ENCODE results near the gene SPRR5. TPM values are rescaled to one million over a fixed set of nuclear protein-coding genes. Genes with fewer than 3 reads are reported as not detected.

SPRR5 gene, protein sequence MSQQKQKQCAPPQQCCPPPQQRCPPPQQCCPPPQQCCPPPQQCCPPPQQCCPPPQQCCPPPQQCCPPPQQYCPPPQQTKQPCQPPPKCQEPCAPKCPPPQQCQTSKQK
- polyA plus RNA-seq (2012; ENCODE audit: missing spikeins), result not detected

GRCh38 chr1:152946651-152947256 is at the start of gene SPRR5:
Gene SPRR5, plus strand, starts transcription at chr1:152947206. Its CDS starts 1,349 bp downstream, at chr1:152948555.
- TF ChIP-seq TAF1 (IDR thresholded peaks at IDR 0.05; ENCODE audit: borderline replicate concordance, low read depth, low read length) (no peak), POLR2A (IDR thresholded peaks at IDR 0.05; ENCODE audit: low read depth, low read length) (no peak), POLR2AphosphoS5 (IDR thresholded peaks at IDR 0.05; ENCODE audit: low read depth, low read length) (no peak)
- FAIRE-seq, result no peak
- DNase-seq (ENCODE audit: insufficient read length), result no peak

- DNase-seq (ENCODE audit: insufficient read length) (no peak), FAIRE-seq (no peak)
Observed at GRCh38 chr1:152899027-152899426, 48.0 kb upstream of the SPRR5 start.

DNA sequence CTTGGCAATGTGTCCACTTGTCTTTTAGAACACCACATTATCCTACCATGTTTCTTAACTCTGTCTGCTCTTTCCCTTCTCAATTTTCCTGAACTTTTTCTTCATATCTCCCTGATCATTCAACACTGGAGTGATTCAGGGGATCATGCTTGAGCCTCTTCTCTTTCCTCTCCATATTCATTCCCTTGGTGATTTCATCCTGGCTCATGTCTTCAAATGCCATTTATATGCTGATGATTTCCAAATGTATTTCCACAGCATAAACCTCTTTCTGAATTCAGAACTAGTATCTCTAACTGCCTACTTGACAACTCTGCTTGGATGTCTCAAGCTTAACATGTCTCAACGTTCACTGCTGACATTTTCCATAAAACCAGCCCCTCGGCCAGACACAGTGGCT is 47.1 kb upstream of the SPRR5 start:
- TF ChIP-seq POLR2A (IDR thresholded peaks at IDR 0.05; ENCODE audit: low read depth, low read length), result no peak
- no peak for TF ChIP-seq POLR2AphosphoS5 (IDR thresholded peaks at IDR 0.05; ENCODE audit: low read depth, low read length)
- no peak for TF ChIP-seq TAF1 (IDR thresholded peaks at IDR 0.05; ENCODE audit: borderline replicate concordance, low read depth, low read length)
- FAIRE-seq, result no peak

More at GRCh38 chr1:152899027-152899426, 48.0 kb upstream of the SPRR5 start:
- no peak for TF ChIP-seq POLR2AphosphoS5 (IDR thresholded peaks at IDR 0.05; ENCODE audit: low read depth, low read length)
- TF ChIP-seq TAF1 (IDR thresholded peaks at IDR 0.05; ENCODE audit: borderline replicate concordance, low read depth, low read length), result no peak
- no peak for TF ChIP-seq POLR2A (IDR thresholded peaks at IDR 0.05; ENCODE audit: low read depth, low read length)

DNA sequence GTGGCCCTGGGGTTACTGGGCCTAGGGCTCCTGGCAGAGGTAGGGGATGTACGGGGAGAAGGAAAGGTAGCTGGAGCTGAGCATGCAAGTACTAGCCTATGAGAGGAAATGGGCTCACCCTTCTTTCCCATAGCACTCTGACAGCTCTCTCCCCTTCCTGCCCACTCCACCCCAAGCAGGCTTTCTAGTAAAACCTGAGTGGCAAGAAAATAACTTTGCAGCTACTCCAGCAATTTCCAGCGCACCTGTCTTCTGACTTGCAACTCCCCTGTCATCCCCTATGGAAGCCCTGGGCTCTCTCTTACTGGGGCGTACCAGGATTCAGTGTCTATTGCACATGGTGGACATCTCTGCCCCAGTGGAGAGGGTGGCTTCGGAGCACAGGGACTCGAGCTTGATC is 45.4 kb upstream of the SPRR5 start:
- DNase-seq (ENCODE audit: insufficient read length) (no peak), FAIRE-seq (no peak)
- TF ChIP-seq POLR2A (IDR thresholded peaks at IDR 0.05; ENCODE audit: low read depth, low read length) (no peak), TAF1 (IDR thresholded peaks at IDR 0.05; ENCODE audit: borderline replicate concordance, low read depth, low read length) (no peak), POLR2AphosphoS5 (IDR thresholded peaks at IDR 0.05; ENCODE audit: low read depth, low read length) (no peak)

More for the DNA sequence above, 47.1 kb upstream of the SPRR5 start:
- DNase-seq (ENCODE audit: insufficient read length), result no peak

GRCh38 chr1:152902636-152903035 is 44.4 kb upstream of the SPRR5 start:
- TF ChIP-seq POLR2A (IDR thresholded peaks at IDR 0.05; ENCODE audit: low read depth, low read length), result no peak
- TF ChIP-seq POLR2AphosphoS5 (IDR thresholded peaks at IDR 0.05; ENCODE audit: low read depth, low read length), result no peak
- TF ChIP-seq TAF1 (IDR thresholded peaks at IDR 0.05; ENCODE audit: borderline replicate concordance, low read depth, low read length), result no peak
- DNase-seq (ENCODE audit: insufficient read length) (no peak), FAIRE-seq (no peak)

DNA sequence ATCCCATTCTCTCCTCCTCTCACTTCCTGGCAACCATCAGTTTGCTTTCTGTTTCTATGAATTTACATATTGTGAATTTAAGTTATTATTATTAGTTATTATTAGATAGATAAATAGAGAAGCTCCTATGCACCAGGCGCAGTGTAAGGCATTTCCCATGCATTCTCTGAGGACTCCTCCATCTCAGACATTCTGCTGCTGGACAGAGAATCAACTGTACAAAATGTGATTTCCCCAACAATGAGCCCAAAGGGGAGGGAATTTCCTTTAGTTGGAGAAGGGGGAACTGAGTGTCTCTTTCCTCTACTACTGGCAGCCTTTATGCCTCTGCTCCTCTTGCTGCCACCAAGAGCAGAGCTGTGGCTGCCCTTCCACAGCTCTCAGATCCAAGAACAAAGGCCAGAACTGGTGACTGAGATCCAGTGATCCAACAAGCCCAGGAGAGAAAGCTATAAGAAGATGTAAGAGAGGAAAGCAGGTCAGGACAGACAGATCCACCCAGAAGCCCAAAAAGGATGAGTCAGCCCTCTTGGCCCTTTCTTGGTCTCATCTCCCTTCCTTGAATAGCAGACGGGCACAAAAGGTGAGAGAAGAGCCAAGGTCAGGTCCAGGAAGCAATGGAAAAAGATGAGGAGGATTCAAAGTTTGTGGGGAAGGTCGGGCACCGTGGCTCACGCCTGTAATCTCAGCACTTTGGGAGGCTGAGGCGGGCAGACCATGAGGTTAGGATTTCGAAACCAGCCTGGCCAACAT is 42.1 kb upstream of the SPRR5 start:
- FAIRE-seq, result no peak
- TF ChIP-seq POLR2A (IDR thresholded peaks at IDR 0.05; ENCODE audit: low read depth, low read length) (no peak), TAF1 (IDR thresholded peaks at IDR 0.05; ENCODE audit: borderline replicate concordance, low read depth, low read length) (no peak)

DNA sequence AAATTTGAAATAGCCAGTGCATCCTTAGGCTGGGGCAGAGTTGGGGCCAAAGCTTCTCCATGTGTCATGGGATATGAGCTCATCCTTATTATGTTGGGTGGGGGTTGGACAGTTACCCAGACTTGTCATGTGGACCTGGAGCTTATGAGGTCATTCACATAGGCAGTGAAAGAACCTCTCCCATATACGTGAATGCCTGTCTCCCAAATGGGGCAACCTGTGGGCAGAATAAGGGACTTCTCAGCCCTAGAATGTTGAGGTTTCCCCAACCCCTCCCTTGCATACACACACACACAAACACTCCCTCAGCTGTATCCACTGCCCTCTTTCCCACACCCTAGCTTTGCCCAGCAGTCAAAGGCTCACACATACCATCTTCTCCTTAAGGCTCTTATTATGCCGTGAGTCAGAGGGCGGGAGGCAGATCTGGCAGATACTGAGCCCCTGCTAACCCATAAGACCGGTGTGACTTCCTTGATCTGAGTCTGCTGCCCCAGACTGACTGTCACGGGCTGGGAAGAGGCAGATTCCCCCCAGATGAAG is 40.9 kb upstream of the SPRR5 start:
- FAIRE-seq (no peak), DNase-seq (ENCODE audit: insufficient read length) (no peak)
- TF ChIP-seq POLR2A (IDR thresholded peaks at IDR 0.05; ENCODE audit: low read depth, low read length) (no peak), POLR2AphosphoS5 (IDR thresholded peaks at IDR 0.05; ENCODE audit: low read depth, low read length) (no peak), TAF1 (IDR thresholded peaks at IDR 0.05; ENCODE audit: borderline replicate concordance, low read depth, low read length) (no peak)

More for the DNA sequence above, 42.1 kb upstream of the SPRR5 start:
- DNase-seq (ENCODE audit: insufficient read length), result no peak

DNA sequence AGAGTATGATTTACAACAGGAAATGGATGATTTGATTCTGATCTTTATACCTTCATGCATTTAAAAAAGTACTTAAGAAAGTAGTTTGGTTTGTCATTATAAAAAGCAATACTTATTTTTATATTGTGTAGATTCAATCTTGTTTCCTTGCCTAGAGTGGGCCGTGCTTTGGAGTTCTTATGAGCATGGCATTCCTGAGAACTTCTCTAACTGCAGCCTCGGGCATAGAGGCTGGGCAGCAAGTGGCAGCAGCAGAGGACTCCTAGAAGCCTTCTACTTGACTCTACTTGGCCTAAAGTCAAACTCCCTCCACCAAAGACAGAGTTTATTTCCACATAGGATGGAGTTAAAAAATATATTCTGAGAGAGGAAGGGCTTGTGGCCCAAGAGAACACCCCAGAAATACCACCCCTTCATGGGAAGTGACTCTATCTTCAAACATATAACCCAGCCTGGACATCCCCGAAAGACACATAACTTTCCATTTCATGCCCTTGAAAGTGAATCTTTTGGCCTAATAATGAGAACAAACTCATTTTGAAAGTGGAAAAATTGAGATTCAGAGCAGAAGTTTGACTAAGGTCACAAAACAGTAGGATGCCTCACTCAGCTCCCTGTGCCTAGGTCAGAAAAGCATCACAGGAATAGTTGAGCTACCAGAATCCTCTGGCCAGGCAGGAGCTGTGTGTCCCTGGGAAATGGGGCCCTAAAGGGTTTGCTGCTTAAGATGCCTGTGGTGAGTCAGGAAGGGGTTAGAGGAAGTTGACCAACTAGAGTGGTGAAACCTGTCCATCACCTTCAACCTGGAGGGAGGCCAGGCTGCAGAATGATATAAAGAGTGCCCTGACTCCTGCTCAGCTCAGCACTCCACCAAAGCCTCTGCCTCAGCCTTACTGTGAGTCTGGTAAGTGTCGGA is 39.1 kb upstream of the SPRR5 start, which contains the start of gene IVL:
Gene IVL, plus strand, starts transcription at position 861 of the 916 bp plus-strand sequence. CDS start 1,252 bp downstream, outside the sequence.
- TF ChIP-seq POLR2AphosphoS5 (IDR thresholded peaks at IDR 0.05; ENCODE audit: low read depth, low read length) (no peak), TAF1 (IDR thresholded peaks at IDR 0.05; ENCODE audit: borderline replicate concordance, low read depth, low read length) (no peak), POLR2A (IDR thresholded peaks at IDR 0.05; ENCODE audit: low read depth, low read length) (no peak)
- FAIRE-seq (peak; percentile 80), DNase-seq (ENCODE audit: insufficient read length) (no peak)

GRCh38 chr1:152909206-152909605 is 37.8 kb upstream of the SPRR5 start:
- DNase-seq (ENCODE audit: insufficient read length) (no peak), FAIRE-seq (no peak)
- no peak for TF ChIP-seq TAF1 (IDR thresholded peaks at IDR 0.05; ENCODE audit: borderline replicate concordance, low read depth, low read length)

DNA sequence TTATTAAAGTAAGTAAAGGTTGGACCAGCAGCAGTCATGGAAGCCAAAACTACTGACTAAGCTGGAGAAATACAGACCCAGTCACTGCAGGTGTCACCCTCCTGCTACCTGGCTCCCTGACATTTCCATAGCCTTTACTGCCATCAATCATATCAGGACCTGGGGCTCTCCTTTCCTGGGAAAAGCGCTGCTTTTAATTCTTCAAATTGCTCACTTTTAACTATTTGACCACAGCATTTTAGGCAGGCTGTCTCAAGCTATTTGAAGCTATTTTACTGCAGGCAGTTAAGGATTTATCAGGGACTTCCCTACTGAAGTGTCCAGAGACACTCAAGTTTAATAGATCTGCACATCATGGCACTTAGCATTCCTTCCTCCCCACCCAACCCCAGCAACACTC is 34.5 kb upstream of the SPRR5 start:
- TF ChIP-seq POLR2A (IDR thresholded peaks at IDR 0.05; ENCODE audit: low read depth, low read length) (no peak), TAF1 (IDR thresholded peaks at IDR 0.05; ENCODE audit: borderline replicate concordance, low read depth, low read length) (no peak), POLR2AphosphoS5 (IDR thresholded peaks at IDR 0.05; ENCODE audit: low read depth, low read length) (no peak)
- DNase-seq (ENCODE audit: insufficient read length) (no peak), FAIRE-seq (peak; percentile 9)

GRCh38 chr1:152912900-152913299 is 34.1 kb upstream of the SPRR5 start:
- no peak for FAIRE-seq
- TF ChIP-seq POLR2AphosphoS5 (IDR thresholded peaks at IDR 0.05; ENCODE audit: low read depth, low read length) (no peak), POLR2A (IDR thresholded peaks at IDR 0.05; ENCODE audit: low read depth, low read length) (no peak), TAF1 (IDR thresholded peaks at IDR 0.05; ENCODE audit: borderline replicate concordance, low read depth, low read length) (no peak)
- DNase-seq (ENCODE audit: insufficient read length), result no peak

Measured in GM12892 (cell line).